Measurements from ENCODE around the gene NTRK1.

- TF ChIP-seq CTCF (IDR thresholded peaks at IDR 0.05; ENCODE audit: insufficient read depth, low read length) (no peak), POLR2AphosphoS5 (IDR thresholded peaks at IDR 0.05; ENCODE audit: low read depth) (no peak)
Measured at GRCh38 chr1:156880473-156880872, 19.8 kb downstream of the NTRK1 start.
